ENCODE results near the gene ANGEL1. TPM values are rescaled to one million over a fixed set of nuclear protein-coding genes. Genes with fewer than 3 reads are reported as not detected.

ANGEL1 gene
- total RNA-seq, 1 experiment from 2014 or later, result 9.2 TPM

GRCh38 chr14:76770521-76771436 is 41.9 kb downstream of the ANGEL1 start:
- no peak overlapping the region for H3K9ac ChIP-seq (ENCODE audit: low read length)
- ATAC-seq, result no peak

GRCh38 chr14:76769636-76770292 is 42.9 kb downstream of the ANGEL1 start:
- no peaks in the 10 kb centered on the region for H3K36me3 ChIP-seq (ENCODE audit: low read depth, low read length)
- H3K9me2 ChIP-seq (replicated peaks; ENCODE audit: low read length), result no peaks in the 10 kb centered on the region
- H3K4me2 ChIP-seq (ENCODE audit: low read length), result no peak overlapping the region
- no peaks in the 10 kb centered on the region for H3K79me2 ChIP-seq (ENCODE audit: low read length)
- ChIA-PET CTCF (no interaction called here), POLR2A (ENCODE audit: unreplicated experiment) (interaction anchor here (1.1 kb wide), 1 partner anchor 14 kb away, joined by 5 read pairs; no protein-coding TSS in a partner anchor)
- H3K4me3 ChIP-seq (ENCODE audit: low read length), result no peak overlapping the region
- peaks cover 5% of the 10 kb centered on the region; the same call in 1 of the 2 replicates for H3K27me3 ChIP-seq (ENCODE audit: low read length)
- peaks cover 11% of the 10 kb centered on the region for H3K4me1 ChIP-seq (ENCODE audit: insufficient read depth, low read length)
- H3K27ac ChIP-seq (ENCODE audit: low read length), result no peak overlapping the region
- H4K20me1 ChIP-seq (ENCODE audit: low read length), result no peaks in the 10 kb centered on the region
- intact Hi-C loops (cut with micrococcal nuclease), result no loop called here
- ATAC-seq, result no peak
- no peak overlapping the region for H3K9ac ChIP-seq (ENCODE audit: low read length)
- no peaks in the 10 kb centered on the region for H3K9me3 ChIP-seq (ENCODE audit: low read length)
- no peak overlapping the region for H2AFZ ChIP-seq (ENCODE audit: low read length)
- no peak for DNase-seq
- H3F3A ChIP-seq (ENCODE audit: low read length, unreplicated experiment), result no peaks in the 10 kb centered on the region
- BruUV-seq (replicated peaks), result no TSS peak
- TF ChIP-seq EZH2 (IDR thresholded peaks at IDR 0.05; ENCODE audit: low read length, unreplicated experiment) (no peak), CTCF (conservative IDR thresholded peaks at IDR 0.05; ENCODE audit: low read depth, low read length) (no peak), EZH2phosphoT487 (IDR thresholded peaks at IDR 0.05; ENCODE audit: borderline replicate concordance, low read length) (no peak)

More at GRCh38 chr14:76770521-76771436, 41.9 kb downstream of the ANGEL1 start:
- DNase-seq, result no peak
- ChIA-PET CTCF (no interaction called here), POLR2A (ENCODE audit: unreplicated experiment) (no interaction called here)
- Histone ChIP-seq H3K4me3 (ENCODE audit: low read length) (no peak overlapping the region), H4K20me1 (ENCODE audit: low read length) (no peaks in the 10 kb centered on the region), H2AFZ (ENCODE audit: low read length) (no peak overlapping the region), H3K4me2 (ENCODE audit: low read length) (no peak overlapping the region), H3K27ac (ENCODE audit: low read length) (no peak overlapping the region), H3K36me3 (ENCODE audit: low read depth, low read length) (no peaks in the 10 kb centered on the region), H3K4me1 (ENCODE audit: insufficient read depth, low read length) (peaks cover 11% of the 10 kb centered on the region), H3K27me3 (ENCODE audit: low read length) (peaks cover 5% of the 10 kb centered on the region; the same call in 1 of the 2 replicates), H3K79me2 (ENCODE audit: low read length) (no peaks in the 10 kb centered on the region), H3F3A (ENCODE audit: low read length, unreplicated experiment) (no peaks in the 10 kb centered on the region), H3K9me2 (replicated peaks; ENCODE audit: low read length) (no peaks in the 10 kb centered on the region), H3K9me3 (ENCODE audit: low read length) (no peaks in the 10 kb centered on the region)
- no peak for TF ChIP-seq EZH2 (IDR thresholded peaks at IDR 0.05; ENCODE audit: low read length, unreplicated experiment)
- TF ChIP-seq EZH2phosphoT487 (IDR thresholded peaks at IDR 0.05; ENCODE audit: borderline replicate concordance, low read length), result no peak
- BruUV-seq (replicated peaks), result no TSS peak
- intact Hi-C loops (cut with micrococcal nuclease), result no loop called here

GRCh38 chr14:76768671-76769500 is 43.8 kb downstream of the ANGEL1 start:
- H3K79me2 ChIP-seq (ENCODE audit: low read length), result no peaks in the 10 kb centered on the region
- H3K4me3 ChIP-seq (ENCODE audit: low read length), result no peak overlapping the region
- H3K36me3 ChIP-seq (ENCODE audit: low read depth, low read length), result no peaks in the 10 kb centered on the region
- BruUV-seq (replicated peaks), result no TSS peak
- H3K4me2 ChIP-seq (ENCODE audit: low read length), result no peak overlapping the region
- H3F3A ChIP-seq (ENCODE audit: low read length, unreplicated experiment), result no peaks in the 10 kb centered on the region
- no peak overlapping the region for H3K9ac ChIP-seq (ENCODE audit: low read length)
- no peak for TF ChIP-seq EZH2 (IDR thresholded peaks at IDR 0.05; ENCODE audit: low read length, unreplicated experiment)
- no peak for TF ChIP-seq CTCF (conservative IDR thresholded peaks at IDR 0.05; ENCODE audit: low read depth, low read length)
- no peak for TF ChIP-seq EZH2phosphoT487 (IDR thresholded peaks at IDR 0.05; ENCODE audit: borderline replicate concordance, low read length)
- no peaks in the 10 kb centered on the region for H3K9me3 ChIP-seq (ENCODE audit: low read length)
- intact Hi-C loops (cut with micrococcal nuclease), result no loop called here
- H2AFZ ChIP-seq (ENCODE audit: low read length), result no peak overlapping the region
- no peak for DNase-seq
- CTCF ChIA-PET, result no interaction called here
- no peak overlapping the region for H3K27ac ChIP-seq (ENCODE audit: low read length)
- peaks cover 5% of the 10 kb centered on the region; the same call in 1 of the 2 replicates for H3K27me3 ChIP-seq (ENCODE audit: low read length)
- H3K4me1 ChIP-seq (ENCODE audit: insufficient read depth, low read length), result peaks cover 10% of the 10 kb centered on the region
- POLR2A ChIA-PET (ENCODE audit: unreplicated experiment), result interaction anchor here (1.1 kb wide), 1 partner anchor 13 kb away, joined by 5 read pairs; no protein-coding TSS in a partner anchor
- ATAC-seq, result no peak
- no peaks in the 10 kb centered on the region for H3K9me2 ChIP-seq (replicated peaks; ENCODE audit: low read length)
- H4K20me1 ChIP-seq (ENCODE audit: low read length), result no peaks in the 10 kb centered on the region
